Peyer's patch (tissue), 4 donors: Measurements from ENCODE around the gene CLEC2D. TPM values are rescaled to one million over a fixed set of nuclear protein-coding genes. Genes with fewer than 3 reads are reported as not detected.
"Not testable (repeated sequence)": the region's sequence is repeated elsewhere in the genome, so short reads cannot be mapped to it uniquely, and the experiment has no call there.

ENCODE experiments used
- DNase-seq, 3 donors: peaks; one replicate each; pipeline ENCODE4 v3.0.0-alpha.2; 2017 to 2019
- H3K27ac ChIP-seq, 4 donors: fragments of 200-600 bp; sonication (generic); one replicate each; pipeline ENCODE4 v1.5.1; 2016 to 2019
- H3K27me3 ChIP-seq, 2 donors: fragments of 200-600 bp; sonication (generic); one replicate each; pipeline ENCODE4 v1.5.1; 2019
- H3K36me3 ChIP-seq, 3 donors: fragments of 200-600 bp; sonication (generic); one replicate each; pipeline ENCODE4 v1.5.1; 2016 to 2019
- H3K4me1 ChIP-seq, 4 donors: fragments of 200-600 bp; sonication (generic); one replicate each; pipeline ENCODE4 v1.5.1; 2016 to 2019
- H3K4me3 ChIP-seq, 4 donors: fragments of 200-600 bp; sonication (generic); 1 replicate in 3 of 4; 2 replicates in 1 of 4; pipeline ENCODE4 v1.5.1; 2016 to 2019; ENCODE audit warnings: mild to moderate bottlenecking in 1 of 4
- H3K9me3 ChIP-seq, 4 donors: fragments of 200-600 bp; sonication (generic); one replicate each; pipeline ENCODE4 v1.5.1; 2016 to 2019; ENCODE audit warnings: mild to moderate bottlenecking in 1 of 4
- CTCF ChIP-seq, 6 experiments: fragments of 450-650 bp in 4 of 6; fragments of 200-600 bp in 2 of 6; sonication (generic) in 1 of 6; IDR thresholded peaks; one replicate each; pipeline ENCODE4 v1.5.1; 2017 to 2019; ENCODE audit warnings: antibody characterized with exemption in 6 of 6, mild to moderate bottlenecking in 3 of 6, moderate library complexity in 1 of 6
- POLR2A ChIP-seq, 2 donors: fragments of 450-650 bp; IDR thresholded peaks; one replicate each; pipeline ENCODE4 v1.5.1; 2017; ENCODE audit warnings: antibody characterized with exemption in 2 of 2, mild to moderate bottlenecking in 2 of 2, moderate library complexity in 2 of 2
- total RNA-seq, 4 donors: library from RNA; depleted of rRNA; stranded (reverse); fragments of >200 nt; gene quantifications; one replicate each; pipeline ENCODE4 v1.1.0, GENCODE V29; 2016

Gene CLEC2D
- total RNA-seq, 4 donors from 2014 or later, result 6.4 to 140 (median 12.1) TPM

DNA sequence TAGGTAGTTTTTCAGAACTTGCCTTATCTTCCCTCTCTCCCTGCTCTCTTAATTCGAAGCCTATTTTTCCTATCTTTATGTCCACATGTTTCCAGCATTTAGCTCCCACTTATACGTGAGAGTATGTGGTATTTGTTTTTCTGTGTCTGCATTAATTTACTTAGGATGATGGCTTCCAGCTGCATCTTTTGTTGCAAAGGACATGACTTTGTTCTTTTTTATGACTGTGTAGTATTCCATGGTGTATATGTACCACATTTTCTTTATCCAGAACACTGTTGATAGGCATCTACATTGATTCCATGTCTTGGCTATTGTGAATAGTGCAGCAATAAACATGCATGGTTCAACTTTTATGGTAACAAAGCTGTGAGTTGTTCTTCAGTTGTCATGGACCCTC lies 7.8 kb upstream of the CLEC2D start:
- peaks cover 0 to 4% (median 0%) of the 10 kb centered on the region in 4 donors for H3K4me1 ChIP-seq
- peaks cover 0 to 28% (median 0%) of the 10 kb centered on the region in 3 donors for H3K36me3 ChIP-seq
- H3K4me3 ChIP-seq, result no peak overlapping the region
- H3K27ac ChIP-seq, result no peak overlapping the region
- TF ChIP-seq POLR2A (IDR thresholded peaks at IDR 0.05), result no peak
- no peak for TF ChIP-seq CTCF (IDR thresholded peaks at IDR 0.05)
- no peaks in the 10 kb centered on the region for H3K27me3 ChIP-seq
- no peak for DNase-seq
- no peaks in the 10 kb centered on the region for H3K9me3 ChIP-seq

DNA sequence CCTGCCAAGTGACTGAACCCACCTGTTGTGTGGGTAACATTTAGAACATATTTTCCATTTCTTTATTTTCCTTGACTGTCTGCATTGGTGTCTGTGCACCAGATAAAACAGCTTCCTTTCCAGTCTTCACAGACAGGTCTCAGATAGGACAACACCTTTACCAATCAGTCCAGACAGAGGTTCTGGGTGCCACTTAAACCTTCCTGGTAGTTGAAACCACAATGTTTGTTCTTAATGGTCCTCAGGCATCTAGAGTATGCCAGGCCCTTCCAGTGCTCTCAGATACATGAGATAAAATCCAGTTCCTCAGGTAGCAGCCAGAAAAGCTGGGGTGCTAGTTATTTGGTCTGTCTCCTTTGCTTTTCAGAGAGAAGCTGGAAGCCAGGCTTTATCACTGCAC lies 7.0 kb upstream of the CLEC2D start:
- H3K9me3 ChIP-seq, result no peaks in the 10 kb centered on the region
- DNase-seq, result no peak
- TF ChIP-seq POLR2A (IDR thresholded peaks at IDR 0.05) (no peak), CTCF (IDR thresholded peaks at IDR 0.05) (no peak)
- no peak overlapping the region for H3K27ac ChIP-seq
- H3K4me1 ChIP-seq, result peaks cover 0 to 12% (median 1%) of the 10 kb centered on the region in 4 donors
- no peak overlapping the region for H3K4me3 ChIP-seq
- peaks cover 0 to 21% (median 0%) of the 10 kb centered on the region in 3 donors for H3K36me3 ChIP-seq
- no peaks in the 10 kb centered on the region for H3K27me3 ChIP-seq

GRCh38 chr12:9667403-9668160 lies 1.9 kb upstream of the CLEC2D start:
- TF ChIP-seq POLR2A (IDR thresholded peaks at IDR 0.05), result no peak
- TF ChIP-seq CTCF (IDR thresholded peaks at IDR 0.05), result no peak
- peak overlapping the region in 2 of 4 donors; percentile 50 to 76 for H3K27ac ChIP-seq

DNA sequence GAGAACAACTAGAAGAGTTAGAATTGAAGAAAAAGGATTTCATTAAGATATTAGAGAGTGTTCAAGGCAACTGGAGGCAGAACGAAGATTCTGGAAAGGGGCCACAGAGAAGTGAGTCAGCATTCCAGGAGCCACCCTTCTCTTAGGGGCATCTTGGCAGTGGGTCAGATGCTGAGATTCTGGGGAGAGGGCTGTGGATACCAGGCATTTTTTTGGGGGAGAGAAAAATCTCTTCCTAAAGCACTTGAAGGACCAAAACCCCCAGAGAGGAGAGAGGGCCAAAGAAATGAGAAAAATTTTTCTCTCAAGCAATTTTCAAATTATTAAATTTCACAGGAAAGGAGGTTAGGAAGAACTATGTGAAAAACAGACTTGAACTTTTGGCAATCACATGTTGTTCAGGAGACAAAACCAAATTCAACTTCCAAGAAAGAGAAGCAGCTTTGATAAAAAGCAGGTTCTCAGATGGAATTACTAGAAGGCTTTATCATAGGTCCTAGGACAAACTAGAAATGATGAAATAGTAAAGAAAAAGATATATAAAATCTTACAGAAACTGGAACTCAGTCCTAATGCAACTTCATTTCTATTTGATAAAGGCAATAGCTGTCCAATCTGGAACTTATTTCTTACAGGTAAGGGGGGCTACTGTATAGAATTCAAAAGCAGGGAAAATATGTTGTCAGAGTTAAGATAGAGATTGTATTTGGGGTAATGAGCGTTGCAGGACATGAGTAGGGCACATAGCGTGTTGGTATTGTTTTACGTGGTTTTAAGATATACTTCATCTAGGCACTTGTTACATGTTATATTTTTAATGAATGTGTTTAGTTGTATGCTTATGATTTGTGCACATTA lies 1.1 kb upstream of the CLEC2D start:
- no peak for TF ChIP-seq POLR2A (IDR thresholded peaks at IDR 0.05)
- TF ChIP-seq CTCF (IDR thresholded peaks at IDR 0.05), result no peak

More at GRCh38 chr12:9667403-9668160, 1.9 kb upstream of the CLEC2D start:
- Histone ChIP-seq H3K36me3 (peaks cover 0 to 11% (median 0%) of the 10 kb centered on the region in 3 donors), H3K9me3 (no peaks in the 10 kb centered on the region), H3K4me3 (no peak overlapping the region), H3K27me3 (no peaks in the 10 kb centered on the region), H3K4me1 (peaks cover 0 to 12% (median 1%) of the 10 kb centered on the region in 4 donors)
- no peak for DNase-seq

GRCh38 chr12:9669019-9669326 lies 540 bp upstream of the CLEC2D start:
- H3K4me3 ChIP-seq, result no peak overlapping the region
- H3K27ac ChIP-seq, result peak overlapping the region in 2 of 4 donors; percentile 50 to 76
- peaks cover 0 to 3% (median 0%) of the 10 kb centered on the region in 3 donors for H3K36me3 ChIP-seq
- peaks cover 0 to 12% (median 3%) of the 10 kb centered on the region in 4 donors for H3K4me1 ChIP-seq
- DNase-seq, result no peak
- H3K27me3 ChIP-seq, result no peaks in the 10 kb centered on the region
- no peaks in the 10 kb centered on the region for H3K9me3 ChIP-seq
- no peak for TF ChIP-seq POLR2A (IDR thresholded peaks at IDR 0.05)
- no peak for TF ChIP-seq CTCF (IDR thresholded peaks at IDR 0.05)

More for the DNA sequence above, 1.1 kb upstream of the CLEC2D start:
- Histone ChIP-seq H3K27me3 (no peaks in the 10 kb centered on the region), H3K4me1 (peaks cover 0 to 12% (median 3%) of the 10 kb centered on the region in 4 donors), H3K27ac (peak overlapping the region in 2 of 4 donors; percentile 50 to 76), H3K36me3 (peaks cover 0 to 9% (median 0%) of the 10 kb centered on the region in 3 donors), H3K9me3 (no peaks in the 10 kb centered on the region), H3K4me3 (no peak overlapping the region)
- no peak for DNase-seq

- DNase-seq, H3K9me3 ChIP-seq, H3K36me3 ChIP-seq, H3K4me3 ChIP-seq, H3K27me3 ChIP-seq, H3K4me1 ChIP-seq: not testable (repeated sequence)
- peak overlapping the region; percentile 32 to 76 (median 62) for H3K27ac ChIP-seq
Observed at GRCh38 chr12:9672340-9672739, 2.8 kb downstream of the CLEC2D start.
